GM19043 (cell line): ENCODE data around the gene LYST.
"Not testable (repeated sequence)": the region's sequence is repeated elsewhere in the genome, so short reads cannot be mapped to it uniquely, and the experiment has no call there.

ENCODE experiments used
- ATAC-seq: cut with Tn5 transposase; IDR thresholded peaks from one replicate; pipeline ENCODE4 v1.9.1; 2021; ENCODE audit warnings: low read depth; ENCODE audit not compliant: unreplicated experiment

Gene LYST

DNA sequence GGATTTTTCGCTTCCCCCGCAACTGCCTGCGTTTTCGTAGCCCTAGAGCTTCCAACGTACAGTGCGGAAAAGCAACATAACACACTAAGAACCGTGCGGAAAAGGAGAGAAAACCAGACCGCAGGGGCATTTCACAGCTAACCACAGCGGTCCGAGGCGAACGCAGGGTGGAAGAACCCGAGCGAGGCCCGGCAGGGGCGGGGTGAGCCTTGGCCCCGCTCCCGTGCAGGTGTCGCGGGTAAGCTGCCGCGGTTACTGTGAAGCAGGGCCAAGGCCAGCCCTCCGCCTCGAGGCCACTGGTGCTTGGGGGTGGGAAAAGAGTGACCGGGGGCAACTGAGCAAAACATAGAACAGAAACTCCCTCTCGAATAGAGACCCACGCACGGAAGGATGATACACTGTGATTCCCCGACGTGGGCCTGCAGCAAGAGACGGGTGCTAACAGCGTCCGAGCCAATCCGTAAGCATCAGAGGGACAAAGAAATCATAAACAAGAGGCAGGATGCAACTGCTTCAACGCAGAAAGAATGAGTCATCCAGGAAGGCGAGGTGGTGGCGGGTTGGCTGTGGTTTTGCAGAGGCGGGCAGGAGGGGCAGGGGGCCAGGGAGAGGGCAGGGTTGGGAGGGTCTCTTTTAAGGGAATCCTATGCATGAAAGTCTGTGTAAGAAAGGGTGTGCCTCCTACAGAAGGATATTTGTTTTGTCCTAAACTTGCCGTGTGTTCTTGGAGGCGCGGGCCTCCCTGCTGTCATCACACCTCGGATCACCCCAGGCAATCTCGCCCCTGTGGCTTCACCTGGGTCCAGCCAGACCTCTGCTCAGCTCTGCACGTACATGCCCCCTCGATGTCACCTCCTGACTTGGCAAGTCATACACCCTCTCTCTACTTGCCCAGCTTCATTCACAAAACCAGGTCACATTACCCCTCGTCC, 224.4 kb downstream of the LYST start:
- ATAC-seq: peak; percentile 61

DNA sequence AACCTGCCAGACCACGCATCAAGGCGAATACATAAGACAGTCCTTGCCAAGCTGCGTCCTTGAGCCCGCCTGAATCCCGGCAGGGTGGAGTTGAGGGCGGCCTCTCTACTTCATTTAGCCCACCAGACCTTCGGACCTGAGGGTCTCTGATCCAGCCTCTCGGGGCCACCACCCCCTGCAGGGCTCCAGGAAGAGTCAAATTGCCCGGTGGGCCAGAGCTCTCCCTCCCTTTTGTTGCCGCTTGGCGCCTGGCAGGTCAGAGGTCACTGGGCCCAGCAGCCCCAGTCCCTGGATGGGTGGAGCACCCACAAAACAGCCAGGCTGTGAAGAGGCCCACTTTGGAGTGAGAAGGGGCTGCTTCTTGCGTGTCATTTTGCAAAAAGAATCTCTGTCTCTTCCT, 226.1 kb downstream of the LYST start:
- no peak for ATAC-seq

- no peak for ATAC-seq
These were observed 227.2 kb downstream of the LYST start for GRCh38 chr1:235639226-235640205.

DNA sequence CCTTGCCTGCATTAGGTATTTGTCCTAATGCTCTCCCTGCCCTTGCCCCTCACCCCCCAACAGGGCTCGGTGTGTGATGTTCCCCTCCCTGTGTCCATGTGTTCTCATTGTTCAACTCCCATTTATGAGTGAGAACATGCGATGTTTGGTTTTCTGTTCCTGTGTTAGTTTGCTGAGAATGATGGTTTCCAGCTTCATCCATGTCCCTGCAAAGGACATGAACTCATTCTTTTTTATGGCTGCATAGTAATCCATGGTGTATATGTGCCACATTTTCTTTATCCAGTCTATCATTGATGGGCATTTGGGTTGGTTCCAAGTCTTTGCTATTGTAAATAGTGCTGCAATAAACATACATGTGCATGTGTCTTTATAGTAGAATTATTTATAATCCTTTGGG, 228.1 kb downstream of the LYST start:
- not testable (repeated sequence) for ATAC-seq

GRCh38 chr1:235637756-235638534, 228.8 kb downstream of the LYST start:
- ATAC-seq: no peak

DNA sequence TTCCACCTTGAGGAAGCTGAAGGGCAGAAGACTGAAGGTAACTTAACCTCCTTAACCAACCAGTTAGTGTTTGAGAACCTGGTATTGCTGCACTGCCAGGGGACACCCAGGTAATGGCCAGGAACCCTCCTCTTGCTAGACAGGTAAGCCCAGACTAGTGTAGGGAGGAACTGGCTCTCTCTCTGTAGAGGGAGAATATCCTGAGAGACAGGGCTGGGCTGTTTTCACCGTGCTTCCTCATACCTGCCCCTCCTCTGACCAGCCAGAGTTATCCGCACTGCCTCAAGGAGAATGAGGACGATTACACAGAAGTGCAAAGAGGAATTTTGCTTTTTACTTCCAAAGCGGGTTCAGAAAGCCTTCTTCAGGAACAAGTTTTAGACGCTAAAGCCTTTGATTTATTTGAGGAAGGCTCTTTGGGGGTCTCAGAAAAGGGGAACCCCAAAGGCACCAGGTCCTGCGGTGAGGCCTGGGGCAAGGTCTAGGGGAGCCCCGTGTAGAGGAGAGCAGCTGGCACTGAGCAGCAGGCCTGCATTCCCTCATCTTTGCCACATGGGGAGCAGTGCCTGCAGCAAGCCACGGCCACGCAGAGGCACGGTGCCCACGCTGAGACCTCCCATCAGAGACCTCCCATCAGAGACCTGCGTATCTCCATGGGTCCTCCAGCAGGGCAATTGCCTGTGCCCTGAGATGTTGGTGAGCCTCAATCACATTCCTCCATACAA, 230.6 kb downstream of the LYST start:
- ATAC-seq: no peak

- peak; percentile 79 for ATAC-seq
These were observed 234.0 kb downstream of the LYST start for GRCh38 chr1:235632506-235633401.

DNA sequence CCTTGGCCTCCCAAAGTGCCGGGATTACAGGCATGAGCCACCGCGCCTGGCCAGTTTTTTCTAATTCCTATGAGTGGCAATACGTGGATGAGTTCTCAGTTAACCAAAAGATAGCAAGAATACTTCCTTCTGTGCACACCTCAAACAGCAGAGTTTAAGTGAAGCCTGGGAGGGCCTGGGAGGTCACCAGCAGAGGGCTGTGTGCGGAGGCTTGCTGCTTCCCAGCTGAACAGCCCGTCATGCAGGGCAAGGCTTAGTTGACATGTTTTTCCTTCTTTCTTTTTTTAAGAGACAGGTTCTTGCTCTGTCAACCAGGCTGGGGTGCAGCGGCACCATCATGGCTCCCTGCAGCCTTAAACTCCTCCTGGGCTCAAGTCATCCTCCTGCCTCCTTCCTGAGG, 234.9 kb downstream of the LYST start:
- no peak for ATAC-seq

GRCh38 chr1:235628316-235629005, 238.2 kb downstream of the LYST start:
- ATAC-seq: no peak

DNA sequence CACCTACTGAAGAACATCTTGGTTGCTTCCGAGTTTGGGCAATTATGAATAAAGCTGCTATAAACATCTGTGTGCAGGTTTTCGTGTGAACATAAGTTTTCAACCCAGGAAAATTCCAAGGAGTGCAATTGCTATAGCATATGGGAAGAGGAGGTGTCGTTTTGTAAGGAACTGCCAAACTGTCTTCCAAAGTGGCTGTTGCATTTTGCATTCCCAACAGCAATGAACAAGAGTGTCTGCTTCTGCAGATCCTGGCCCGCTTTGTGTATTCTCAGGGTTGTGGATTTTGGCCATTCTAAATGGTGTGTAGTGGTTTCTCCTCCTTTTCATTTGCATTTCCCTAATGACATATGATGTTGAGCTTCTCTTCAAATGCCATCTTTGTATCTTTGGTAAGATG, 240.9 kb downstream of the LYST start:
- no peak for ATAC-seq

- ATAC-seq: no peak
These were observed 241.4 kb downstream of the LYST start for GRCh38 chr1:235625340-235625739.

DNA sequence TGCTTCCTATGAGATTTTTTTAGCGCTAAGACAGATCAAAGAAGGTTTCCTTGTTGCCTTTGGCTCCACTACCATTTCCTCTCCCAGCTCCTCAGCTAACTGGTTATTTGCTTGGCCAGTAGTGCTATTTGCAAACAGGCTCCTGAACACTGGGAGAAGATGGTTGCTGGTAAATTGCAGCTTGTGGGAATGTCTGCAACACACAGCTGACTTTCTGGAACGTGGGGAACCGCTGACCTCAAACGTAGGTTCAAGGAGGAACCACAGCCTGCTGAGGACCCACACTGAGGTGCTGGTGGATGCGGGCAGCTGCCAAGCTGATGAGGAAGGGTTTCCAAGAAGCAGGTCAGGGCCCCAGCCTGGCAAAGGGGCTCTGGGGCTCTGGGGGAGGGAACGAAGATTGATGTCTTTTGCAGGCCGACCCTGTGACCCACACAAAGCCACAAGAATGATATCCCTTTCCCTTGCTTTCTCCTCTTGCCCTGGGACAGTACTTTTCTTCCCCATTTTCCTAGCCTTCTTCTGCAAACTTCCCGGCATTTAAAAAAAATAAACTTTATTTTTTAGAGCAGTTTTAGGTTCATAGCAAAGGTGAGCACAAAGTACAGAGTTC, 241.9 kb downstream of the LYST start:
- ATAC-seq: no peak

DNA sequence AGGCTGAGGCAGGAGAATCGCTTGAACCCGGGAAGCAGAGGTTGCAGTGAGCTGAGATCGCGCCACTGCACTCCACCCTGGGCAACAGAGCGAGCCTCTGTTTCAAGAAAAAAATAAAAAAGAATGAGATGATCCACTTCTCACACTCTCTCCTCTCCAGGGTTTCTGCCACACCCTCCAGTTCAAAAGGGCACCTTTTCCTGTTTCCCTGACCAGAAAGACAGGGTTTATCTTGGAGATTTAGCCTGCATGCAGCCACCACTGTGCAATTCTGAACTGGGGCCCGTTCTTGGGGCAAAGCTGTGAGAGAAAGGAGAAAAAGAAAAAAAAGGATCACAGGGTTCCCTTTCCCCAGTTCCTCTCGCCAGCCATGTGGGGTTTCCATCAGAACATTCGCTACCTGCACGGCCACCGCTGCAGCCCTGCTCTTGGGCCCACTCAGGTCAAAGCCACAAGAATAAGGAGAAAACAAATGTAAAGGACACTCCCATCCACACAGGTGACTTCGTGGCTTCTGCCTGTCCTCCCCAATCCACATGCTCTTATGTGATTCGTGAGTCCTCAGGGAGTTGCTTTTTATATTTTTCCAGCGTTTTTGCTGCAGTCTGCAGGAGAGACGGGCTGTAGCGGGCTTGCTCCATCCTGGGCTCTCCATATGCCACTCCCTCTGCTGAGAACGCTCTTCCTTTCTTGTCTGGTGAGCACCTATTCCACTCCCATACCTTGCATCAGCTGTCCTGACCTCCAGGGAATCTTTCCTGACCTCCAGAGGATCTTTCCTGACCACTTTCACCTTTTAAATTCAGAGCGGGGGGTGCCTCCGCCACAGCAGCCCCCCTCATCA, 243.5 kb downstream of the LYST start:
- no peak for ATAC-seq

- not testable (repeated sequence) for ATAC-seq
These were observed 247.6 kb downstream of the LYST start for GRCh38 chr1:235619149-235619548.

- ATAC-seq: no peak
These were observed 248.9 kb downstream of the LYST start for GRCh38 chr1:235617808-235618207.

GRCh38 chr1:235617140-235617539, 249.6 kb downstream of the LYST start:
- ATAC-seq: no peak

DNA sequence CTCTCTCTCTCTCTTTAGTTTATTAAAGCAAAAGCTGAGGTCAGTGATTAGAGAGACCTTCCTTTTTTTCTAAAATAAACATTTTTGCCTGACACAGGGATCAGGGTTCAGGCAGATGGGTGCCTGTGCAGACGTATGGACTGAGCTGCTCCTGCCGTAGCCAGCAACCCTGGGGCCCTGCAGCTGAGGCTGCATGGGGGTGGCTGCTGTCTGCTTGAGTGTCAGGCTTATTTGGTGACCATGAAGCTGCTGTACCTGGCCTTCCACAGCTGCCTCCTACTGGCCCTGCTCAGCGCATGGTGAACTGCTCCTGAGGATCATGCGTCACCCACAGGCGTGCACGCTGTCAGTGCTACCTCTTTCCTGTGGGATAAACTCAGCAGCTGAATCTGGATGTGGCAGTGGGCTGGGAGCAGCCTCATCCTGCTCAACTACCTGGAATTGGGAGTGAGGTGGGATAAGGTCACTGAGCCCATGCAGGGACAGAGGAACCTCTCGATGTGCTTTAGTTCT, 252.2 kb downstream of the LYST start:
- no peak for ATAC-seq
